Mucosa of descending colon (tissue), 3 donors: Measurements from ENCODE around the gene CPLX4. TPM values are rescaled to one million over a fixed set of nuclear protein-coding genes. Genes with fewer than 3 reads are reported as not detected.

ENCODE experiments used
- ATAC-seq: fragments of 200-7000 bp; cut with Tn5 transposase; one replicate; pipeline ENCODE4 v1.9.1; 2020; ENCODE audit warnings: mild to moderate bottlenecking, moderate library complexity
- DNase-seq, 3 donors: peaks; one replicate each; pipeline ENCODE4 v3.0.0-alpha.2; 2020
- H3K36me3 ChIP-seq: fragments of 200-600 bp; one replicate; pipeline ENCODE4 v1.8.0; 2021; ENCODE audit warnings: low read depth, mild to moderate bottlenecking
- H3K4me1 ChIP-seq: fragments of 200-600 bp; one replicate; pipeline ENCODE4 v1.8.0; 2021; ENCODE audit warnings: low read depth, mild to moderate bottlenecking
- H3K4me3 ChIP-seq: fragments of 200-600 bp; one replicate; pipeline ENCODE4 v1.8.0; 2021; ENCODE audit warnings: mild to moderate bottlenecking
- H3K9me3 ChIP-seq: fragments of 200-600 bp; one replicate; pipeline ENCODE4 v1.8.0; 2021; ENCODE audit warnings: mild to moderate bottlenecking
- CTCF ChIP-seq: fragments of 200-600 bp; IDR thresholded peaks from one replicate; pipeline ENCODE4 v1.8.0; 2022; ENCODE audit warnings: antibody characterized with exemption, mild to moderate bottlenecking
- intact Hi-C, 2 donors: fragments of 100-400 bp; cut with DNase I in 1 of 2; cut with micrococcal nuclease in 1 of 2; formaldehyde crosslinking; loops; one replicate each; pipeline versions ENCODE4 v1.11.0 to v1.11.1; 2022; cut with DNase I, micrococcal nuclease
- total RNA-seq, 3 donors: library from RNA; stranded (reverse); fragmentation: NEBNext Ultra II Directional in 2 of 3; extraction: Animal tissue kit (Norgen Biotek cat#: 25700) in 2 of 3; gene quantifications; one replicate each; pipeline versions ENCODE4 v1.2.1 to v1.2.4, GENCODE V29; 2021 to 2023
- donor health status: DM: no; HTN: no; CAD: no; lungs with moderate emphysema.
- donor health status: DM: no; HTN: no; CAD: no.
- donor health status: DM: no; HTN: yes; CAD: no.

CPLX4 gene
- total RNA-seq, 3 donors from 2014 or later: not detected

DNA sequence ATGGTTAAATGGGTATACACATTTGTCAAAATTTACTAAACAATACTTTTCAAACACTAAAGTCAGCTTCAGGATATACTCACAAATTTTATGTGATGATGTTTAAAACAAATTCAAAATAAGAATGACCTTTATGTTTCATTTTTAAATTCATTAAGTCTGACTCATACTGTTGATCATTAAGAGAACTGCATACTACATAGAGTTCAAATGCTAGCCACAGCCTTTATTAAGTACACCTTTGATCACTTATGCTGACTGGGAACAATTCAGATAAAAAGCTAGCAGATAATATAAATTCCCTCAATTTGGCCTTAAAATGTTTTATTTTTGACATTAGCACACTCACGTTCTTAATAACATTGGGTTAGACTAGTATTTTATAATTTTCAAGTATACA is 26.5 kb upstream of the CPLX4 start:
- no peaks in the 10 kb centered on the region for H3K4me1 ChIP-seq
- peaks cover 7% of the 10 kb centered on the region for H3K9me3 ChIP-seq
- DNase-seq (no peak), ATAC-seq (no peak)
- no peak for TF ChIP-seq CTCF
- peaks cover 5% of the 10 kb centered on the region for H3K36me3 ChIP-seq
- intact Hi-C loops: no loop called here
- H3K4me3 ChIP-seq: no peak overlapping the region

- Histone ChIP-seq H3K4me1 (no peaks in the 10 kb centered on the region), H3K9me3 (peaks cover 7% of the 10 kb centered on the region), H3K4me3 (no peak overlapping the region), H3K36me3 (peaks cover 5% of the 10 kb centered on the region)
- DNase-seq: no peak
- intact Hi-C loops: no loop called here
- TF ChIP-seq CTCF: no peak
- no peak for ATAC-seq
Observed at GRCh38 chr18:59343926-59344325, 25.5 kb upstream of the CPLX4 start.

- no peak for DNase-seq
- Histone ChIP-seq H3K4me1 (no peaks in the 10 kb centered on the region), H3K4me3 (no peak overlapping the region), H3K9me3 (peaks cover 7% of the 10 kb centered on the region), H3K36me3 (peaks cover 5% of the 10 kb centered on the region)
- intact Hi-C loops: no loop called here
- ATAC-seq: no peak
- TF ChIP-seq CTCF: no peak
Observed at GRCh38 chr18:59340817-59341216, 22.4 kb upstream of the CPLX4 start.

- DNase-seq (no peak), ATAC-seq (no peak)
- no peaks in the 10 kb centered on the region for H3K4me1 ChIP-seq
- intact Hi-C loops: no loop called here
- no peak overlapping the region for H3K4me3 ChIP-seq
- no peak for TF ChIP-seq CTCF
- peaks cover 5% of the 10 kb centered on the region for H3K36me3 ChIP-seq
- peaks cover 7% of the 10 kb centered on the region for H3K9me3 ChIP-seq
Observed at GRCh38 chr18:59340312-59340711, 21.9 kb upstream of the CPLX4 start.

GRCh38 chr18:59332986-59333385 is 14.5 kb upstream of the CPLX4 start:
- Histone ChIP-seq H3K9me3 (no peaks in the 10 kb centered on the region), H3K4me3 (no peak overlapping the region), H3K4me1 (no peaks in the 10 kb centered on the region), H3K36me3 (no peaks in the 10 kb centered on the region)
- no peak for TF ChIP-seq CTCF
- DNase-seq: no peak
- ATAC-seq: no peak
- intact Hi-C loops: no loop called here

- Histone ChIP-seq H3K36me3 (no peaks in the 10 kb centered on the region), H3K4me1 (no peaks in the 10 kb centered on the region), H3K9me3 (no peaks in the 10 kb centered on the region), H3K4me3 (no peak overlapping the region)
- ATAC-seq: no peak
- no peak for DNase-seq
- no peak for TF ChIP-seq CTCF
- intact Hi-C loops: no loop called here
Observed at GRCh38 chr18:59328683-59329082, 10.2 kb upstream of the CPLX4 start.
